Measurements from ENCODE around the gene MYBPC1.

Gene MYBPC1

GRCh38 chr12:101694986-101695385 lies 100.2 kb downstream of the MYBPC1 start:
- no peak for DNase-seq (ENCODE audit: low read depth in 3 of 3)

GRCh38 chr12:101695706-101696105 lies 100.9 kb downstream of the MYBPC1 start:
- no peak for DNase-seq (ENCODE audit: low read depth in 3 of 3)

DNA sequence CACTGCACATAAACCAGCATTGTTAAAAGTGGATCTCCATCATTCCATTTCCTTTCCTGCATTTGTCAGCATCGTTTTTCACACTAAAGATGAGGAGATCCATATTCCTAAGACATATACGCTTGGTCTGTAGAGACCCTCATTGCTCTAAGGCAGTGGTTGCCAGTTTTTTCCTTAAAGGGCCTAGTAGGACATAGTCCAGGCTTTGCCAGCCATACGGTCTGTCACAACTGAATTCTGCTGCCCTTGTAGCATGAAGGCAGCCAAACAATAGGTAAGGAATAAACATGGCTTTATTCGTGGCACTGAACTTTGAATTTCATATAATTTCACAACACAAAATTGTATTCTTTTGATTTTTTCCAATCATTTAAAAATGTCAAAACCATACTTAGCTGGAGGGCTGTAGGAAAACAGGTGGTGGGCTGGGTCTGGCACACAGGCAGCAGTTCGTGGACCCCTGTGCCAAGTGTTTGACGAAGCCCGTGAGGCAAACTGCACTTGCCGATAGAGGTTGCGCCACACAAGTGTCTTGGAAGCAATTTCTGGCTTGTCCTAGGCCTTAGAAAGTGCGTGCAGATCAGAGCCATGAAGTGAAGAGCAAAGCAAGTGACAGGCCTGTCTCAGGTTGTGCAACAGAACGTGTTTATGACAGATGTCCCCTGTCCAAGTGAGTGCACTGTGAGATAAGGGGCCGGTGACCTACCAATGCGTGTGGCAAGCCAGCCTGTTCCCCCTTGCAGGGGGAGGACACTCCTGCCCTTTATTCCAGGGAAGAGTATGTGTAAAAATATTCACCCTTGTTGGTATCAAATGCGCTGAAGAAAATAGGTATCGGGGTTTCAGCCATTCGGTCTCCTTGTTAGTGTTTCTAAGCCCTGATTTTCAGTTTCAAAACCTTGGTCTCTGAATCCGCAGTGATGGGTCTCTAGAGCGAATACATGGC lies 101.8 kb downstream of the MYBPC1 start:
- peak in 1 of 3 experiments; percentile 6 for DNase-seq (ENCODE audit: low read depth in 3 of 3)

GRCh38 chr12:101697197-101697929 lies 102.6 kb downstream of the MYBPC1 start, which contains the start of gene CHPT1:
Gene CHPT1, plus strand, starts transcription at chr12:101697640. Its CDS starts 222 bp downstream, at chr12:101697862.
- peak; percentile 17 to 51 (median 37) for DNase-seq (ENCODE audit: low read depth in 3 of 3)

- no peak for DNase-seq (ENCODE audit: low read depth in 3 of 3)
Measured at GRCh38 chr12:101697930-101698799, 103.4 kb downstream of the MYBPC1 start.

DNA sequence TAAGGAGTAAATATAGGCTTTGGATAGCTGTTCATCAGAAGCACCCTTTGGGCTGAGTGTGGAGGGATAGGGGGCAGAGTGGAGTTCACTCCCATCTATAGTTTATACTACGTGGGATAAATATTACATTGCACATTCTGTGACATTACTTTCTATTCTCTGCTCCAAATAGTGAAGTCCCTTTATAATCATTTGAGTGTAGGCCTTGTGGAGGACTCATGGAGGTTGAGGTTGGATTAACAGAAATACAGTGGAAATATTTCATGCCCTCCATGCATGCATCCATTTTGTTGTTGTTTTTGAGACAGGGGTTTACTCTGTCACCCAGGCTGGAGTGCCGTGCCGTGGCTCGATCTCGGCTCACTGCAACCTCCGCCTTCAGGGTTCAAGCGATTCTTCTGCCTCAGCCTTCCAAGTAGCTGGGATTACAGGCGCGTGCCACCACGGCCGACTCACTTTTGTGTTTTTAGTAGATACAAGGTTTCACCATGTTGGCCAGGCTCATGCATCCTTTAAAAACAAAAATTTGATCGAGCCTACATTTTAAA lies 104.1 kb downstream of the MYBPC1 start:
- DNase-seq (ENCODE audit: low read depth in 3 of 3), result no peak

GRCh38 chr12:101700299-101700820 lies 105.6 kb downstream of the MYBPC1 start:
- no peak for DNase-seq (ENCODE audit: low read depth in 3 of 3)

- DNase-seq (ENCODE audit: low read depth in 3 of 3), result no peak
Measured at GRCh38 chr12:101703487-101703886, 108.7 kb downstream of the MYBPC1 start.

DNA sequence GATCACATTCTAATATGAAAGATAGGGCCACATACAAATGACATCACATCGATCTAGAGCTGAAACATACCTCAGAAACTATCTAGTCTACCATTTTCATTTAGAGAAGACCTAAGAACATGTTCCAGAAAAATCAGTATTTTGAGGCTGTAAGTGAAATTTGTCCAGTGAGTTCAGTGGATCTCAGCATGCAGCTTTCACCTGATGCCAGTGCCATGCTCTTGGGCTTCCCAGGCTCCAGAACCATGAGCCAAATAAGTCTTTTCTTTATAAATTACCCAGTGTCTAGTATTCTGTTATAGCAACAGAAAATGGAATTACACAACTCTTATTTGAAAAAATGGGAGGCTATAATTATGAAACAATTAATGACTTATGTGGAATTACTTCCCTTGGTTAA lies 111.6 kb downstream of the MYBPC1 start:
- DNase-seq (ENCODE audit: low read depth in 3 of 3), result no peak

DNA sequence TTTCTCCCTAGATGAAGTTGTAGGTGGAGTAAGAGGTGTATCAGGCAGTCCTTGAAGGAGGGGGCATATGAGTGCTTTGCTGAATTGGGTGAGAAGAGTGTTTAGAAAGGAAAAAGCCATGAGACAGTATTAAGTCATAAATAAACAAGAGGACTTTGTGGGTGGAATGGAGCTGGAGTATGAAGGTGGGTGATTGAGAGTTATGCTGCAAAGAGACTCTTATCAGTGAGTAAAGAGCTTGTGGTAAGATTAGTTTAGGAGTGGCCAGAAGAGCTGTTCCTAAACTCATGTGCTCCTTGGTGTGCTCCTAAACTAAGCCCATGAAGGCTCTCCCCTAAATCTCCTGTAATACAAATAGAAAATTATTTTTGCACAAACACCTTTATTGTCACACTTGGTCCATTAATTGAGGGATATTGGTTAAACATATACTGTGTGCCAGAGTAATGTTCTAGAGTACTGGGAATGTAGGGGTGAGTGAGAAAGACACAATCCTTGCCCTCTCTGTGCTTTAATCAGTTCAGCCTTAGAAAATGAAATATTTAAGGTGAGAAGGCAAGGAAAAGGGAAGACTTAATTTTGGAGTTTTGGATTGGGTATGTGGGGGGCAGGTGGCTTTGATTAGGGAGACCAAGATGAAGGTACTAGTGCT lies 112.5 kb downstream of the MYBPC1 start:
- no peak for DNase-seq (ENCODE audit: low read depth in 3 of 3)

DNA sequence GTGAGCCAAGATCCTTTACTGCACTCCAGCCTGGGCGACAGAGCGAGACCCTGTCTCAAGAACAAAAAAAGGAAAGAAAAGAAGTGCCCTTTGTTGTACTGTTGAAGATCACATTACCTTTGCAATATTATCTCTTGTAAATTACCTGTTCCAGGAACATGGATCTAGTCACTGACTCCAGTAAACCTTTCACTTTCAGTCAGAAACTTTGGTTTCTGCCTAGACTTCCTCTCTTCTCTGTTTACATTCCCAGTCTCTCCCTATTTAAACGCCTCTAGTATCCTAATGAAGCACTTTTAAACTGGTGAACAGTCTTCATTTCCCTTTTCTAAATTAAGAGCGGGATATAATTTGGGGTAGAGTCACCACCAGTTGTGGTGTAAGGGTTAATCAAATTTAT lies 115.5 kb downstream of the MYBPC1 start:
- DNase-seq (ENCODE audit: low read depth in 3 of 3), result no peak

- no peak for DNase-seq (ENCODE audit: low read depth in 3 of 3)
Measured at GRCh38 chr12:101713059-101713682, 118.4 kb downstream of the MYBPC1 start.

DNA sequence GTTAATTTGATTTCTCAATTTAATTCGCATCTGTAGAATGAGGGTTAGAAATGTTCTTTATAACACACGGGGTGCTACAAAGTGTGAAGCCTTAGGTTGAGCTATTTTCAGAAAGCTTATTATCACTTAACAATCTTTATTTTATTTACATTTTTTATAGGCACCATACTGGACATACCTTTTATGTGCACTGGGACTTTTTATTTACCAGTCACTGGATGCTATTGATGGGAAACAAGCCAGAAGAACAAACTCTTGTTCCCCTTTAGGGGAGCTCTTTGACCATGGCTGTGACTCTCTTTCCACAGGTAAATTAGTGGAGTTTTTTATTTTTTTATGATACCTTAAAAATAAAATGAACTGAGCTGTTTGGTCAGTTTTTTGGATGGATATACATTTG lies 119.2 kb downstream of the MYBPC1 start:
- DNase-seq (ENCODE audit: low read depth in 3 of 3), result no peak

GRCh38 chr12:101714877-101715444 lies 120.2 kb downstream of the MYBPC1 start:
- DNase-seq (ENCODE audit: low read depth in 3 of 3), result no peak

GRCh38 chr12:101719566-101719965 lies 124.8 kb downstream of the MYBPC1 start:
- no peak for DNase-seq (ENCODE audit: low read depth in 3 of 3)

DNA sequence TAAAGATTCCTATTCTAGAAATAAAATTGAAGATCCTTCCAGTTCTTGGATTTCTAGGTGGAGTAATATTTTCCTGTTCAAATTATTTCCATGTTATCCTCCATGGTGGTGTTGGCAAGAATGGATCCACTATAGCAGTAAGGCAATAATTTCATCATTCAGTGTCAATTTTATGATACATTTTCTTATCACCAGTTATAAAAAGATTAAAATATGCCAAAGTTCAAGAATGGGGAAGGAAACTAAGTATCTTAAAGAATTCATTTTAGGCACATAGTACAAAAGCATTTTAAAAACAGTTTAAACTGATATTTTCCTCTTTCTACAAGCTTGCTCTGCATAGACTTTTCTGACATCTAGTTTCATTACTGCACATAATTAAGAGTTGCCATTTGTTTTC lies 125.3 kb downstream of the MYBPC1 start:
- no peak for DNase-seq (ENCODE audit: low read depth in 3 of 3)

GRCh38 chr12:101722392-101722791 lies 127.6 kb downstream of the MYBPC1 start:
- no peak for DNase-seq (ENCODE audit: low read depth in 3 of 3)

- DNase-seq (ENCODE audit: low read depth in 3 of 3), result no peak
Measured at GRCh38 chr12:101727098-101727497, 132.3 kb downstream of the MYBPC1 start.

DNA sequence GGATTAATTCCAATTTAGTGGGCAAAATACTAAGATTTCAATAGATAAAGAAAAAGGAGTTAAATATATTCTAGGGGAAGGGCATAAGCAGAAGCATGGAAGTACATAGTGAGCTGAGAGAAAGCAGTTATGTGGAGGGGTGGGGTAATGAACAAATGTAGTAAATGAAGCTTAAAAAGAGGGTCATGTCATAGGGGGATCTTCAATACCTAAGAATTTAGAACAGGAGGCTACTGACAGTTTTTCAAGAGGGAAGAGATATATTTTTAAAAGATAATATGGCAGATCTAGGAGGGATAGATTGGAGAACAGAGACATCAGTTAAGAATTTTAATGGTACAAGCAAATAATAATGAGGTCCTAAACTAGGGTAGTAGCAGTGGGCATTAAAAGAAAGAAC lies 135.1 kb downstream of the MYBPC1 start:
- no peak for DNase-seq (ENCODE audit: low read depth in 3 of 3)

DNA sequence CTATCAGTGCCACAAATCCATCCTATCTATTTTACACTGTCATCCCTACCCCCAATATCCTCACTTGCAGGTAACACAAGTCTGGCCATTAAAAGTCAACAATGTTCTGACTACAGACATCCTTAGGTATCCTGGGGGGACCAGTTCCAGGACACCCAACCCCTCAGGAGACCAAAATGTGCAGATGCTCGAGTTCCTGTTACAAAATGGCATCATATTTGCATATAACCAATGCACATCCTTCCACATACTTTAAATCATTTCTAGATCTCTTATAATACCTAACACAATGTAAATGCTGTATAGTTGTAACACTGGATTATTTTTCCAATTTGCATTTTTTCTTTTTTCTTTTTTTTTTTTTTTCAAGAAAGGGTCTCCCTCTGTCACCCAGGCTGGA lies 137.5 kb downstream of the MYBPC1 start:
- DNase-seq (ENCODE audit: low read depth in 3 of 3), result no peak
